Spleen (tissue), 11 donors: Measurements from ENCODE around the gene GPER1. TPM values are rescaled to one million over a fixed set of nuclear protein-coding genes. Genes with fewer than 3 reads are reported as not detected.

Source experiments
- DNase-seq: peaks from one replicate; pipeline ENCODE4 v3.0.0-alpha.2; 2020
- H3K27ac ChIP-seq, 8 donors: fragments of 200-600 bp; sonication (generic) in 7 of 8; 1 replicate in 4 of 8; 2 replicates in 4 of 8; pipeline versions ENCODE4 v1.5.0 to v1.8.0; 2016 to 2021; ENCODE audit warnings: inconsistent platforms in 4 of 8, mild to moderate bottlenecking in 4 of 8, moderate library complexity in 1 of 8
- H3K27me3 ChIP-seq, 7 donors: fragments of 200-600 bp; sonication (generic) in 6 of 7; replicated peaks in 1 of 7; 1 replicate in 4 of 7; 2 replicates in 3 of 7; pipeline versions ENCODE4 v1.5.0 to v1.8.0; 2016 to 2021; ENCODE audit warnings: inconsistent platforms in 3 of 7, mild to moderate bottlenecking in 1 of 7
- H3K36me3 ChIP-seq, 6 donors: fragments of 200-600 bp; sonication (generic) in 5 of 6; 1 replicate in 4 of 6; 2 replicates in 2 of 6; pipeline versions ENCODE4 v1.5.0 to v1.8.0; 2016 to 2021; ENCODE audit warnings: inconsistent platforms in 2 of 6
- H3K4me1 ChIP-seq, 6 donors: fragments of 200-600 bp; sonication (generic) in 5 of 6; 1 replicate in 3 of 6; 2 replicates in 3 of 6; pipeline versions ENCODE4 v1.5.0 to v1.8.0; 2016 to 2021; ENCODE audit warnings: inconsistent platforms in 3 of 6
- H3K4me3 ChIP-seq, 8 donors: fragments of 200-600 bp; sonication (generic) in 7 of 8; 1 replicate in 4 of 8; 2 replicates in 4 of 8; pipeline versions ENCODE4 v1.5.0 to v1.8.0; 2016 to 2021; ENCODE audit warnings: inconsistent platforms in 4 of 8, mild to moderate bottlenecking in 4 of 8, moderate library complexity in 2 of 8
- H3K9me3 ChIP-seq, 8 donors: fragments of 200-600 bp; sonication (generic) in 7 of 8; 1 replicate in 4 of 8; 2 replicates in 4 of 8; pipeline versions ENCODE4 v1.5.0 to v1.8.0; 2016 to 2021; ENCODE audit warnings: inconsistent platforms in 4 of 8
- CTCF ChIP-seq, 11 experiments: fragments of 200-600 bp in 7 of 11; fragments of 450-650 bp in 4 of 11; sonication (generic) in 4 of 11; IDR thresholded peaks in 8 of 11; conservative IDR thresholded peaks in 3 of 11; 1 replicate in 7 of 11; 2 replicates in 4 of 11; pipeline versions ENCODE4 v1.4.0 to v1.8.0; 2016 to 2021; ENCODE audit warnings: antibody characterized with exemption in 11 of 11, inconsistent platforms in 4 of 11, mild to moderate bottlenecking in 1 of 11
- POLR2A ChIP-seq, 3 donors: fragments of 450-650 bp; IDR thresholded peaks; one replicate each; pipeline ENCODE4 v1.5.1; 2017; ENCODE audit warnings: antibody characterized with exemption in 3 of 3, mild to moderate bottlenecking in 1 of 3
- POLR2AphosphoS5 ChIP-seq, 3 donors: sonication (generic); formaldehyde crosslinking; IDR thresholded peaks; one replicate each; pipeline ENCODE4 v1.5.1; 2017; ENCODE audit warnings: antibody characterized with exemption in 3 of 3
- WGBS, 5 donors: extraction: QIAGEN DNeasy Blood & Tissue Kit in 3 of 5; methylation state at CpG; one replicate each; pipeline versions ENCODE4 v1.1.5 to v1.1.7; 2013 to 2018; 5-methylcytosine and 5-hydroxymethylcytosine counted together
- intact Hi-C: fragments of 100-400 bp; cut with DNase I; formaldehyde crosslinking; loops from one replicate; pipeline ENCODE4 v1.15.0; 2023; ENCODE audit warnings: low total_unique reads
- polyA plus RNA-seq, 3 donors: library from polyadenylated mRNA; stranded (reverse); fragments of 200-250 nt; gene quantifications; one replicate each; pipeline ENCODE4 v1.2.1, GENCODE V29; 2013
- total RNA-seq, 7 donors: library from RNA; depleted of rRNA in 3 of 7; stranded (reverse); fragments of >200 nt in 3 of 7; fragmentation: NEBNext Ultra II Directional in 4 of 7; extraction: Animal tissue kit (Norgen Biotek cat#: 25700) in 4 of 7; gene quantifications; one replicate each; pipeline versions ENCODE4 v1.1.0 to v1.2.1, GENCODE V29; 2016 to 2021
- donor health status: healthy with polysubstance abuse.
- donor health status: DM: no; HTN: no; CAD: no; lungs with moderate emphysema.
- donor health status: DM: no; HTN: no; CAD: no.
- donor health status: Bipolar disorder and iron deficiency.
- donor health status: healthy.
- donor health status: DM: no; HTN: no; CAD: no.
- donor health status: DM: yes; HTN: yes; CAD: no.

The GPER1 gene
- total and polyA plus RNA-seq, 10 donors, result 3.0 to 14.2 (median 6.1) TPM

GRCh38 chr7:1112109-1112508 lies 24.2 kb downstream of the GPER1 start:
- DNase-seq, result peak; percentile 66
- Histone ChIP-seq H3K36me3 (peaks cover 0 to 7% (median 0%) of the 10 kb centered on the region in 6 donors), H3K27ac (no peak overlapping the region), H3K4me1 (peaks cover 0 to 13% (median 2%) of the 10 kb centered on the region in 6 donors), H3K9me3 (no peaks in the 10 kb centered on the region), H3K27me3 (peaks cover 0 to 4% (median 0%) of the 10 kb centered on the region in 7 donors), H3K4me3 (no peak overlapping the region)
- intact Hi-C loops, result no loop called here
- 91 to 97% (median 96%) methylated on average over 9 of the region's 9 CpGs for whole genome bisulfite sequencing, 5 donors
- no peak for TF ChIP-seq CTCF (IDR thresholded peaks at IDR 0.05 in 8 of 11, conservative IDR thresholded peaks at IDR 0.05 in 3 of 11)
- TF ChIP-seq POLR2AphosphoS5 (IDR thresholded peaks at IDR 0.05), result no peak
- TF ChIP-seq POLR2A (IDR thresholded peaks at IDR 0.05), result no peak

- peak; percentile 51 for DNase-seq
- no peak overlapping the region for H3K4me3 ChIP-seq
- H3K27me3 ChIP-seq, result peaks cover 0 to 4% (median 0%) of the 10 kb centered on the region in 7 donors
- no peak overlapping the region for H3K27ac ChIP-seq
- H3K9me3 ChIP-seq, result no peaks in the 10 kb centered on the region
- TF ChIP-seq CTCF (IDR thresholded peaks at IDR 0.05 in 8 of 11, conservative IDR thresholded peaks at IDR 0.05 in 3 of 11), result no peak
- TF ChIP-seq POLR2A (IDR thresholded peaks at IDR 0.05), result no peak
- TF ChIP-seq POLR2AphosphoS5 (IDR thresholded peaks at IDR 0.05), result no peak
- WGBS, 5 donors, result 90 to 94% (median 93%) methylated on average over 33 to 43 of the region's 43 CpGs
- H3K36me3 ChIP-seq, result peaks cover 0 to 7% (median 0%) of the 10 kb centered on the region in 6 donors
- intact Hi-C loops, result no loop called here
- peaks cover 0 to 13% (median 0%) of the 10 kb centered on the region in 6 donors for H3K4me1 ChIP-seq
Observed at GRCh38 chr7:1112625-1113547, 25.0 kb downstream of the GPER1 start.

GRCh38 chr7:1113548-1113885 lies 25.6 kb downstream of the GPER1 start:
- WGBS, 5 donors, result 88 to 96% (median 94%) methylated on average over 18 of the region's 18 CpGs
- Histone ChIP-seq H3K27me3 (no peaks in the 10 kb centered on the region), H3K36me3 (peaks cover 0 to 7% (median 0%) of the 10 kb centered on the region in 6 donors), H3K27ac (peak overlapping the region in 3 of 8 donors; percentile 20 to 40 (median 39)), H3K4me3 (no peak overlapping the region), H3K4me1 (peaks cover 0 to 13% (median 0%) of the 10 kb centered on the region in 6 donors), H3K9me3 (no peaks in the 10 kb centered on the region)
- peak; percentile 69 for DNase-seq
- no peak for TF ChIP-seq POLR2A (IDR thresholded peaks at IDR 0.05)
- no peak for TF ChIP-seq POLR2AphosphoS5 (IDR thresholded peaks at IDR 0.05)
- TF ChIP-seq CTCF (IDR thresholded peaks at IDR 0.05 in 8 of 11, conservative IDR thresholded peaks at IDR 0.05 in 3 of 11), result no peak
- intact Hi-C loops, result no loop called here

- Histone ChIP-seq H3K4me3 (no peak overlapping the region), H3K36me3 (peaks cover 0 to 7% (median 0%) of the 10 kb centered on the region in 6 donors), H3K9me3 (no peaks in the 10 kb centered on the region), H3K4me1 (peaks cover 0 to 13% (median 0%) of the 10 kb centered on the region in 6 donors), H3K27ac (peak overlapping the region in 3 of 8 donors; percentile 20 to 40 (median 39)), H3K27me3 (no peaks in the 10 kb centered on the region)
- TF ChIP-seq POLR2AphosphoS5 (IDR thresholded peaks at IDR 0.05) (peak in 1 of 3 donors; percentile 31), POLR2A (IDR thresholded peaks at IDR 0.05) (no peak)
- 76 to 88% (median 85%) methylated on average over 12 to 13 of the region's 13 CpGs for WGBS, 5 donors
- peak; percentile 56 for DNase-seq
- intact Hi-C loops, result no loop called here
Observed at GRCh38 chr7:1114088-1114487, 26.2 kb downstream of the GPER1 start.
